ENCODE measurements around the gene VWA8.

- TF ChIP-seq POLR2A (IDR thresholded peaks at IDR 0.05), result no peak
- TF ChIP-seq POLR2AphosphoS5 (IDR thresholded peaks at IDR 0.05), result no peak
These were observed 169.9 kb downstream of the VWA8 start for GRCh38 chr13:41791056-41791455.
